GM03348 (cell line): Measurements from ENCODE around the gene NOP16.
"Not testable (repeated sequence)": the region's sequence is repeated elsewhere in the genome, so short reads cannot be mapped to it uniquely, and the experiment has no call there.

Experiments used
- DNase-seq: peaks from one replicate; pipeline ENCODE4 v3.0.0; 2012; ENCODE audit warnings: low spot score

NOP16 gene

DNA sequence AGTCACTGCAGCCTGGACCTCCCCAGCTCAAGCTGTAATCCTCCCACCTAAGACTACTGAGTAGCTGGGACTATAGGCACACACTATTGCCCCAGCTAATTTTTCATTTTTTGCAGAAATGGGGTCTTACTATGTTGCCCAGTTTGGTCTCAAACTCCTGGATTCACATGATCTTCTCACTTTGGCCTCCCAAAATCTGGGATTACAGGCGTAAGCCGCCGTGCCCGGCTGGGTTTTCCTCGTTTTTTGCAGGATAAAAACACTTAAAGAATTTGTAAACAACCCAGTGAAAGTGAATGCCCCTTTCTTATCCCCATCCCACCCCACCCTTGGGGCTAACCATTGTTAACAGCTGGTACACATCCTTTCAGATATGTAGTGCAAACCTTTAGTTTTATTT lies 20.2 kb upstream of the NOP16 start:
- no peak for DNase-seq

DNA sequence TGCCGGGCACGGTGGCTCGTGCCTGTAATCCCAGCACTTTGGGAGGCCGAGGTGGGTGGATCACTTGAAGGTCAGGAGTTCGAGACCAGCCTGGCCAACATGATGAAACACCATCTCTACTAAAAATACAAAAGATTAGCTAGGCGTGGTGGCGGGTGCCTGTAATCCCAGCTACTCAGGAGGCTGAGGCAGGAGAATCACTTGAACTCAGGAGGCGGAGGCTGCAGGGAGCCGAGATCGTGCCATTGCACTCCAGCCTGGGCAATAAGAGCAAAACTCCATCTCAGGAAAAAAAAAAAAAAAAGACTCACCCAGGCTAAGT lies 19.8 kb upstream of the NOP16 start:
- DNase-seq, result not testable (repeated sequence)

DNA sequence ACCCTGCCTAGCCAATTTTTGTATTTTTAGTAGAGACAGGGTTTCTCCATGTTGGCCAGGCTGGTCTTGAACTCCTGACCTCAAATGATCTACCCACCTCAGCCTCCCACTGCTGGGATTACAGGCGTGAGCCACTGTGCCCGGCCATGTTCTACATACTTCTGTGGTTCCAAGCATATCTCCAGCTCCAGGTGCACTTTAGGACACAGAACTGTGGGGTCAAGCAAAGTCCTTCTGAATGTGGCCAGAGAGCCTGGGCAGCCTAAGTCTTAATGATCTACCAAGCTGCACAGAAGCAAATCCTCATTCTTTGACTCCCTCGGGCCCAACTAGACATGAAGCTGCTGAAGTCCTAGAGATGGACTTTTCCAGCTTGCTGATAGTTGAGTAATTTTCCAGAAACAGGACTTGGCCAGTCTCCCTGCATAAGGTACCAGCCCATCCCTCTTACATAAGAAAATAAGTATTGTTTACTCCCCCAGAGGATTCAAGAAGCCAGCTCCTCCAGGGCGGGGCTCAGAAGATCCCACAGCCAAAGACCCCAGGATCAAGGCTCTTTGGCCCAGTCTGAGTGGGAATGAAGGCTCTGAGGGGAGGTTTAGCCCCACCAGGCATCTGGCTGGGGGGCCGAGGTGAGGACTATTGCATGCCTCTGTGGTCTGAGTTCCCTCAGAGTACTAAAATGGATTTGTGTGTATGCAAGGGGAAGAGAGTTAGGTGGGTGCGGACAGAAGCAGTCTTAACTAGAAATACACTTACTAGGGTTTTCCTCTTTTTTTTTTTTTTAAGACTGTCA lies 19.3 kb upstream of the NOP16 start:
- peak; percentile 32 for DNase-seq

DNA sequence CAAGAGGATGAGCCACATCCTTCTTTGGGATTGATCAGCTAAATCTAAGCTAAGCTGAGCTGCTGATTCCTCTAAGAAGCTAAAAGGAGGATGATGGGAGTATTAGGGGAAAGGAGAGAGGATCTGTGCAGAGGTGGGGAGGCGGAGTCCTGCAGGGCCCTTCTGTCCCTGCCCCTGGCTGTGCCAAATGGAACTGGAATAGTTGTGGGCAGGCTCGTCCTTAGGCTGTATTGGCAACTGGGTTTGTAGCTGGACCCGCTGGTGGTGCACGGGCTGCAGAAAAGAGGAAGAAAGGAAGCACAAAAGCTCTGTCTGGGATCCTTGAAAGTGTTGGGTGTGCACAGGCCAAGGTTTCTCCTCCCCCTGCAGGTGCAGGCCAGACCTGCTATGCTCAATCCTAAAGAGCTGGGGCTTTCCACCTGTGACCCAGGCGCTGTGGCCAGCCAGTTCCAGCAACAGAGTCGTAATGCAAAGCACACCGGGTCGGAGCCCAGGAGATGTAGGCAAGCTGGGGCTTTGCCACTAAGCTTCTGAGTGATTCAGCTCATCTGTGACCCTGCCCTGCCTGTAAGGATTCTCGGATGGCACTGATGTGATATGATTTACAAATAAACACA lies 18.1 kb upstream of the NOP16 start:
- no peak for DNase-seq

DNA sequence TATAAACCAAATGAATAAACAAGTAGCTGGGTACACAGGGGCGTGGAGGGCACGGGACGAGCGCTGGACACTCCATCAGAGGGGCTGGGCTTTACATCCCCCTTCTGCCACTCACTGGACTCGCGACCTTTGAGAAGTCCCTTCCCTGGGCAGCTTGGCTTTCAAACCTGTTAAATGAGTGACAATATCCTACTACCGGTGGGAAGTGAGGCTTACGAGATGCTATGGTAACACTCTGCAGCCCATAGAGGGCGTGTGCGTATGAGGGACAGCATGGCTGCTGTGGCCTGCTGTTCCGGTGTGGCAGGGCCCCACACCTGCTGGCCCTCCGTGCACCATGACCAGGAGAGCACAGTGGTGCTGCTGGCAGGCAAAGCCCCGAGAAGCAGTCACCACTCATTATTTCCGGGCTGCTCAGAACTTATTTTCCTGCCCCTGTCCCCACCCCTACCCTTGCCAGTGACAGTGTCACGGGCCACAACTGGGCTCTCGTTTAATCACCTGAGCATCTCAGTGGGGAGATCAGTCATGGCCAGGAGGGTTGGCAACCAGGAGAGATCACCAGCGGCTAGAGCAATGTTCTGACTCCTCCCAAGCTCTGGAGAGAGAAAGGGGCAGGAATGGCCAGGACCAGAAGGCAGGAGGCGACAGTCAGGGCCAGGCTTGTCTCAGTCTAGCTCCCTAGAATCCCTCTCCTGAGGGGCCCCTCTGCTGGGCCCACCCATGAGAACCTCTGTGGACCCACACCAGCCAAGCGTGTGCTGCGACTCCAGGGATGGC lies 17.4 kb upstream of the NOP16 start:
- no peak for DNase-seq

DNA sequence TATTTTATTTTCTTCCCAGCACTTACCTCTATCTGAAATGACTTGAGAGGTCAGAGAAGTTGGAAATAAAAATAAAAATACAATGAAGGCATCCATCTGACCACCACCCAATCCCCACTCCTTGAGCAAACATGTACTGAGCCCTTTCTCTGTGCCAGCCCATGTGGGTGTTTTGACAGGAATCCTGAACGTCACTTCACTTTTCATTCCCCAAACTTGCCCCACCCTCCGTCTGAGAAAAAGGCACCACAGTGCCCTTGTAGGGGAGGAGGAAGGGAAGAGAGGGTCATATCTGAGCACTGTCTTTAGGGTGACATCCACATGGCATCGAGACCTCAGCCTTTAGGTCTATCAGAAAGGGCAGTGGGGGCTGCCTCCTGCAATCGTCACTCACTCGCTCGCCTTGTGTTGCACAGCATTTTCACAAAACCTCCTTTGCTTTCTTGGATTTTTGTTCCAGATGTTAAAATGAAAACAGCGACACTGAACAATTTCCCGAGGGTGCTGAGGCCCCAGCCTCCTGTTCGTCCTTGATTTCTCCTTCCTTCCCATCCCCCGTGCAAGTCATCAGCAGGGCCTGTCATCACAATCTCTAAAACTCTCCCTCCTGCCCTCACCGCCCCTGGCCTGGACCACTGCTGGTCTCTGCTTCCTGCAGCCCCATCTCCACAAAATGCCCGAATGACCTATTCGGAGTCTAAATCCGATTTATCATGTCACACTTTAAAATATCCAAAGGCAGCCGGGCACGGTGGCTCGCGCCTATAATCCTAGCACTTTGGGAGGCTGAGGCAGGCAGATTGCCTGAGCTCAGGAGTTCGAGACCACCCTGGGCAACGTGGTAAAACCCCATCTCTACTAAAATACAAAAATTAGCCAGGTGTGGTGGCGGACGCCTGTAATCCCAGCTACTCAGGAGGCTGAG lies 13.1 kb upstream of the NOP16 start:
- DNase-seq, result no peak

DNA sequence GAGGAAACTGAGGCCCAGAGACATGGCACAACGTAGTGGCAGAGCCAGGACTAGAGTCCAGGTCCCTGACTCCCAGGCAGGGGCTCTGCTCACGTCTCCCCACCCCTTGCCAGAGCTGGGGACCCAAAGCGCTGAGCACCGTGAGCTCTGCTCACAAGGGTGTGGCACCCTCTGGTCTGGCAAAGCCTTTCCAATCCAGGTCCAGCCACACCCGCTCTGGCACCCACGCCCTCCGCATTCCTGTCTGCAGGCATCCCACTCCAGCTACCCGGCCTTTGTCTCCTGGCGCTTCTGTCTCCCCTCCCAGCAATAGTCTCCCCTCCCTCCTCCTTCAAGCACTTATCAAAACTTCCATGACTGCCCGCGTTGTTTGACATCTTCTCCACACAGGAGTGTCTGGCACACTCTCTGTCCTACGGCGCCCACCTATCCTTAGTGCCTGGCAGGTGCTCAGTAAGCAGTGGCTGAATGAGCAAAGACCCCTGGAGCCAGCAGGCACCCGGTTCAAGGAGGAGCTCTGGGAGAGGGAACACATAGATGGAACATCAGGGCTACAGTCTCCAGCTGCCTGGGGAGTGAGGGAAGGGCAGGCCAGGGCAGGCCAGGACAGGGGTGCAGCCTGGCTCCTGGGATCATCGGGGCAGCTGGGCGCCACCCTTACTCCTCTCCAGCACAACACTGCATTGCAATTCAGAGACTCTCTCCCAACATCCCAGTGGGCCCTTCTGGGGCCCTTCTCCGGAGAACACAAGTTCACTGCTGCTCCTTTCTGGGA lies 12.2 kb upstream of the NOP16 start:
- DNase-seq, result no peak

DNA sequence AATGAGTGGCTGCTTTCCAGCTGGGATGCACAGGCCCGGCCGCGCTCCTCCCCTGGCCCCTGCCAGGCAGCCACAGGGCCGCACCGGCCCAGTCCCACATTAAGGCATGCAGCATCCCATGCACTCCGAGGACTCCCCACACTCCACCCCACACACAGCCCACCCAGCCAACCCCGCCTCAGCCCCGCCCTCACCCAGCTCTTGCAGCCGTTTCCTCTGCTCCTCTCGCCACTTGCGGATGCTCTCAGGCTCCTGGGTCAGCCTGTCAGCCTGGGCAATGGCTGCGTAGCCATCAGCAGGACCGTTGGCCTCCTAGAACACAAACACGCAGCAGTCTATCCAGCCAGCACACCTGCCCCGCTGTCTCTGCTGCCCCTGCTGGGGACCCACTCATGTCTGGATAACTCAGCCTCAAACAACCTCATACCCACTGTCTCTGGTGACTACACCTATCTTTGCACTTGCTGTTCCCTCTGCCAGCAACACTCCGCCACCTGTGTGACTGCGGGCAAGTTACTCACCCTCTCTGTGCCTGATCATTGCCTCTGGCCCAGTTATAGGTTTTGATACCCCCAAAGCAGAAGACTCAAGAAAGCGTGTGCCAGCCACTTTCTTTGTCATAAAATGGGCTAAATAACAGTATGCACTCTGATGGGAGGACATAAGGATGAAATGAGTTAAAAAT lies 9.5 kb upstream of the NOP16 start:
- DNase-seq, result no peak

DNA sequence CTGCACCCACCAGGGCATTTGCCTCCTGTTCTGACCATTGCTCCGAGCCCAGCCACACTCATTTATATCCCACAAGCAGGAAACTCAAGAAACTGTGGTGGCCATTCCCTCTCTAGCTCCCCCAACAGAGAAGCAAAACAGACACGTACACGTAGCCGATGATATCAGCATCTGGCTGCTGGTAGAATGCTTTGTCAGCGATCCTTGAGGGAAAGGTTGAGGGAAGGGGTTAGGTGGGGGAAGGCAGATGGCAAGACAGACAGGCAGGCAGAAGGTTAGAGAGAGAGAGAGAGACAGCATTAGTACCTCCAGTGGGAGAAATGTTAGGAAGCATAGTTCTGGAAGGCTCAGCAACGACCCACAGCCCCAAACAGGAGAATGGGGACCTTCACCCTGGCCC lies 7.9 kb upstream of the NOP16 start:
- no peak for DNase-seq

DNA sequence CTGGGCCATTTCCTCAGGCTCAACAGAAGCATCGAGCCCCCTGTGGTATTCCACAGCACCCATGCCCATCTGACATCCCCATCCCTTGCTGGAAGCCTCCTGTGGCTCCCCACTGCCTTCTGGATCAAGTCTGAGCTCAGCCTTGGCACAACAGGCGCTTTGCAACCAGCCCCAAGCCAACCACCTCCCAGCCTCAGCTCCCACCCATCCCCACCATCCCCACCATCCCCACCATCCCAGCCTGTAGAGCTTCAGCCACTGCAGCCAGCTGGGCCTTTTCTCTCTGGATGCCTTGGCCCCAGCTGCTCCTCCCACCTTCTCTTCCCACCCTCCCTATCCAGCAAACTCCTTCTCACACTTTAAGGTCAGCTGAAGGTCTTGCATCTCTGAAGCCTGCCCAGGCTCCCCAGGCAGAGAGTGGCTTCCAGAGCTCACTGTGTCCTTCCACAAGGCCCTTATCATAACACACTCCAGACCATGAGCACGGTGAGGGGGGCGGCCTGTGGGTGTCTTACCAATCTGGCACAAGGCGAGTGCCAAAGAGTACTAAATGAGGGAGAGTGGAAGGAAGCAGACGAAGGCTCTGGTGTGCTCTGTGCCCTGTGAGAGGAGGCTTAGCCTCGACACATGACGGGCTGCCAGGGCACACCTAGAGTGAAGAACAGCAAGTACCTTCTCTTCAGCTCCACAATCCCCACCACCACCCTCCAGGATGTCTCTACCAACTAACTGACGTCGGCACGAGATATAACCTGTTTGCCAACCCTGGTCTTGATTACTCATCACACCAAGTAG lies 6.7 kb upstream of the NOP16 start:
- DNase-seq, result no peak

DNA sequence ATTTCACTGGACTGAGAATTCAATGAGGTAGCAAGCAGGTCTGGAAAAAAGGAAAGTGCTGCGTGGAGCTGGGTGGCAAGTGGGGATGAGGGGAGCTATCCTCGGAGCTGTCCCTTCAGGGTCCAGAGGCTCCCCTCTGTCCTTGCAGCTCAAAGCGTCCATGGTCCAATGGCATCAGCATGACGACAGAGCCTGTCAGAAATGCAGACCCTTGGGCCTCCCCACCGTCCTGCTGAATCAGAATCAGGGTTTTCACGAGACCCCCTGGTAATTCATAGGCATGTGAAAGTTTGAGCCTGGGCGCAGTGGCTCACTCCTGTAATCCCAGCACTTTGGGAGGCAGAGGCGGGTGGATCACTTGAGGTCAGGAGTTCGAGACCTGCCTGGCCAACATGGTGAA lies 5.7 kb upstream of the NOP16 start:
- DNase-seq, result no peak

DNA sequence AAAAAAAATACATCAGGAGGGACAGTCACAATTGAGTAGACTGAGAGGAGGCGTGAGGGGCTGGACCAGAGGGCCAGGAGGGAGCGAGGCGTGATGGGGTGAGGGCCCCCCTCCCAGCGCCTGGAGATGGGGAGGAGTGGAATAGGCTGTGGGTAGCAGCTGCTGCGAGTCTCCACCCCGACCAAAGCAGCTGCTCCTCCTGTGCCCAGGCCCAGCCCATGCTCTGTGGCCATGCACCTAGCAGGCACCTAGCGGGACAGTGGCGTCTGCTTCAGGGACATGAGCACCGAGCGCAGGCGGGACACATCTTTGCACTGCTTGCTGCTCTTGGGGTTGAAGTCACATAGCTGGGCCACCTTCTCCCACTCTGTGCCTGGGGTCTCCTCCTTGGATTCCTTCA lies 4.1 kb upstream of the NOP16 start:
- DNase-seq, result no peak

DNA sequence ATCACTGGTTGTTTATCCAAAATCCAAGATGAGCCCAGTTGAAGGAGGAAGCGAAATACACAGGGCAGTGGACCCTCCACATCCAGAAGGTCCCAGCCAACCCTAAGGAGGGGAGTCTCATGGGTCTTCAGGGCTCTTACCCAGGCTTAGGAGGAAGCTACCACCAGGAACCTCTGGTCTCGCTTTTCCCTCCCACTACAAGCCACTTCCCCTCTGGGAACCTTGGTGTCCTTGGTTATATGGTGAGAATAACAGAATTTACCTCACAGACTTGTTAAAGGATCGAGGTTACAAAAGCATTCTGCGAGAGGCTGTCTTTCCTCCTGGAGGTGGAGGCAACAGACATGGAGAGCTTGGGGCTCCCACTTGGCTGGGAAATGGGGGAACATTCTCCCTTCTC lies 3.6 kb upstream of the NOP16 start:
- DNase-seq, result no peak

DNA sequence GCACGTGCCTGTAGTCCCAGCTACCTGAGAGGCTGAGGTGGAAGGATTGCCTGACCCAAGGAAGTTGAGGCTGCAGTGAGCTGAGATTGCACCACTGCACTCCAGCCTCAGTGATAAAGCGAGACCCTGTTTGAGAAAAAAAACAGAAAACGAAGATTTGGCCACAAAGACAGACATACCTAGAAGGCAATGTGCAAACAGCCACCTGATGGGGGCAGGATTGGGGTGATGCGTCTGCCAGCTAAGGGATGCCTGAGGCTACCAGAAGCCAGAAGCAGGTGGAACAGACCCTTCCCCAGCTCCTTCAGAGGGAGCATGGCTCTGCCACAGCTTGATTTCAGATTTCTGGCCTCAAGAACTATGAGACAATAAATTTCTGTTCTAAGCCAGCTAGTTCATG lies 3.1 kb upstream of the NOP16 start:
- no peak for DNase-seq

DNA sequence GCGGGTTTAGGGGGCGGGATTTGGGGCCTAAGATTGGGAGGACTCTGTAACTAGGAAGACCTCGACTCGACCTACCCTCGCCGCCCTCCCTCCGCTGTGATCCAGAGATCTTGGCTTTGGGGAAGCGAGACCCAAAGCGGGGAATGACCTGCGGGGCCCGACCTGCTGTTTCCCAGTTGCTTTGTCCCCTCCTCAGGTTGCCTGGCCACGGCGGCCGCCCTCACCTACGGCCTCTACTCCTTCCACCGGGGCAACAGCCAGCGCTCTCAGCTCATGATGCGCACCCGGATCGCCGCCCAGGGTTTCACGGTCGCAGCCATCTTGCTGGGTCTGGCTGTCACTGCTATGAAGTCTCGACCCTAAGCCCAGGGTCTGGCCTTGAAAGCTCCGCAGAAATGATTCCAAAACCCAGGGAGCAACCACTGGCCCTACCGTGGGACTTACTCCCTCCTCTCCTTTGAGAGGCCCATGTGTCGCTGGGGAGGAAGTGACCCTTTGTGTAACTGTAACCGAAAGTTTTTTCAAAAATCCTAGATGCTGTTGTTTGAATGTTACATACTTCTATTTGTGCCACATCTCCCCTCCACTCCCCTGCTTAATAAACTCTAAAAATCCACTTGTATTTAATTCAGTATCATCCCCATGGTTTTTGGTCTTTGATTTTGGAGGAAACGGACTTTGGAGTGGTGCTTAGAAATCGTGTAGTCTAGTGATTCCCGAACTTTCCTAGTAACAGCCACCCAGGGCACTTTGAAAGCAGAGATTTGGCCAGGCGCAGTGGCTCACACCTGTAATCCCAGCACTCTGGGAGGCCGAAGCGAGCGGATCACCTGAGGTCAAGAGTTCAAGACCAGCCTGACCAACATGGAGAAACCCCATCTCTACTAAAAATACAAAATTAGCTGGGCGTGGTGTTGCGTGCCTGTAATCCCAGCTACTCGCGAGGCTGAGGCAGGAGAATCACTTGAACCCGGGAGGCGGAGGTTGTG lies 1.0 kb upstream of the NOP16 start:
- DNase-seq, result no peak

DNA sequence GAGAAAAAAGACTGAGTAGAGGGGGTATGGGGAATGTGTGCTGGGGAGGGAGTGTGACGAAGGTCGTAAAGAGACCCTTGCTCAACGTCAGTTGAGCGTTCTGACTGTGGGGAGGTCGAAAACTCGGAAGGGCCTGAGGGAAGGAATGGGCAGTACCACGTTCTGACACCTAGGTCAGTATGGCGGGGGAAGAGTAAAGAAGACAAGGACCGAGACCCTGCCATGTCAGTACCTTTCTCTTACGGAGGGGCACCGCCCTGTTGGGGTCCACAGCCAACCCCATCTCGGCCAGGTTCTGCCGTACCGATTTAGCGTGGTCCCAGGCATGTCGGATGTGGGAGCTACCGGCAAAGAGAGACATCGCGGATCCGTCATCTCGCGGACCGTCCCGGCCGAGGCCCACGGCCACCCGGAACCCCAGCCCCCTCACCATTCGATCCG lies 375 bp downstream of the NOP16 start:
- DNase-seq, result peak; percentile 25

DNA sequence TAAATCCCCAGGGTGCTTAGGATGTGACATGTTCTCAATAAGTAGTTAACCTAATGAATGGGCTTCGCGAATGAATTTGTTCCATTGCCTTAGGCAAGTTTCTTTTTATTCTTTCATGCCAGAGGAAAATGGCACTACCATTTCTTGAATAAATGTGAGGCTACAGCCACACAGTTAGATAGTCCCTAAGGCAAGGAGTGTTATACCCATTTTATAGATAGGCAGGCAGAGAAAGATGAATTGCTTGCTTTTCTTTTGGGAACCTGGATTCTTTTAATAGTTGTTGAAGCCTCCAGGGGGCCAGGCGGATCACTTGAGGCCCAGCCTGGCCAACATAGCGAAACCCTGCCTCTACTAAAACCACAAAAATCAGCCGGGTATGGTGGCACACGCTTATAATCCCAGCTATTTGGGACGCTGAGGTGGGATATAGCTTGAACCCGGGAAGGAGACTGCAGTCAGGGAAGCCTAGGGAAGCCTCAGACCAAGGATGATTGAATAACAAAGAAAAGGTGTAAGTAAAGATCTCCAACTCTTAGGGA lies 943 bp downstream of the NOP16 start:
- DNase-seq, result no peak

DNA sequence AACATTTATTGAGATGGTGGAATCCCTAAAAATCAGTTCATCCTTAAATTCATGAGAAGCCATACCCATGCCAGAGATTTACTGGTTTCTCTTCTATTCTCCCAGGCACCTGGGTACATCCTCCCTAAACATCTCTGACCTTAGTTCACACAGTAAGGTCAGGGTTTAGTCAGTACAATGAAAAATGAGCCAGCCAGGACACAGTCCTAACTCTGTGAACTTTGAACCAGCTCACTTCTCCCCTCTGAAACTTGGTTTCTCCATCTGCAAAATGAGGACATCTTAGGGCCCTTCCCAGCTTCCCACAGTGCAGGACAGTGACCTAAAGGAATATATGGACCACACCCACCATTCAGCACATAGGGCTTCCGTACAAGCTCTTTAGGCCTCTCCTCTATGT lies 1.9 kb downstream of the NOP16 start:
- no peak for DNase-seq
